NCI-H510A treated with DMSO at 0.1 percent for 48 hours (cell line): Measurements from ENCODE around the gene NOL4L.

ENCODE experiments used
- DNase-seq: peaks from one replicate; lab custom pipeline; 2025; lab: John Stamatoyannopoulos, UW

NOL4L gene

GRCh38 chr20:32523613-32524213 is 61.4 kb downstream of the NOL4L start:
- no peak for DNase-seq

GRCh38 chr20:32522776-32523612 is 62.1 kb downstream of the NOL4L start:
- DNase-seq, result no peak

DNA sequence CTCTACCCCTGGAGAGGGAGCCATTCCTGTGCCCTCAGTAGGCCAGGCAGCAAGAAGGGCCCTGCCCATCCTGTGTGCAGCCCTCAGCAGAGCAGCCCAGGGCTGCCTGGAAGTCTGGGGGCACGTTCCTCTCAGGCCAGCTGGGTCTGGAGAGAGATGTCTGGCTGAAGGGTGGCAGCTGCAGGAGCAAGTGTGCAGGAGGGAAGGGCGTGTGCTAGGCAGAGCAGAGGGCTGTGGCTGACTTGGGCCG is 62.7 kb downstream of the NOL4L start:
- DNase-seq, result peak; percentile 26

- peak; percentile 74 for DNase-seq
Observed at GRCh38 chr20:32521780-32522525, 63.2 kb downstream of the NOL4L start.

DNA sequence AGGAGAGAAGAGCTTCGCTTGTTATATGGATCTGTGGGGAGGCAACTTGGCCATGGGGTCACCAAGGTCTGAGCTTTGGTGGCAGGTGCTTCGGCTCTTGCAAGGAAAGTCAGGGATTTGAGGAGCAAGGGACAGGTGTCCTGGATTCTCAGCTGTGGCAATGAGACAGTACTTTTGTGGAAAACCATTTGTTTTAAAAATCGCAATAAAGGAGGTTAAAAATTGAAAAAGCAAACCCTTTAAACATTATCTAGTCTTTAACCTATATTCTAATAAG is 64.3 kb downstream of the NOL4L start:
- no peak for DNase-seq

DNA sequence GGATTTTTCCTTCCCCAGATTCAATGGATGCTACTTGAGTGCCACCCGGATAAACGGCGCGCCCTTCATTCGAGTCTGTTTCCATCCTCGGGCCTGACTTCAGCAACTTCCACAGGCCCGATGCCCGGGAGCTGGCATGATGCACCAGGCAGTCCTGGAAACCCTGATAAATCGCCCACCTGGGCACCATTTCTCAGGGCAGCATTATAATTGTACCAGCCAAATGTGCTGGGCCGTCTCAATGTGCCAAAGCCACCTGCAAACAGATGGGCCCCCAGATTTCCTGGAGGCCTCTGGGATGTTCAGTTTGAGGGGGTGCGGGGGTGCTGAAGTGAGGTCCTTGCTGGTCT is 65.8 kb downstream of the NOL4L start:
- DNase-seq, result no peak

- DNase-seq, result no peak
Observed at GRCh38 chr20:32518593-32519380, 66.3 kb downstream of the NOL4L start.

GRCh38 chr20:32517914-32518592 is 67.1 kb downstream of the NOL4L start:
- no peak for DNase-seq

DNA sequence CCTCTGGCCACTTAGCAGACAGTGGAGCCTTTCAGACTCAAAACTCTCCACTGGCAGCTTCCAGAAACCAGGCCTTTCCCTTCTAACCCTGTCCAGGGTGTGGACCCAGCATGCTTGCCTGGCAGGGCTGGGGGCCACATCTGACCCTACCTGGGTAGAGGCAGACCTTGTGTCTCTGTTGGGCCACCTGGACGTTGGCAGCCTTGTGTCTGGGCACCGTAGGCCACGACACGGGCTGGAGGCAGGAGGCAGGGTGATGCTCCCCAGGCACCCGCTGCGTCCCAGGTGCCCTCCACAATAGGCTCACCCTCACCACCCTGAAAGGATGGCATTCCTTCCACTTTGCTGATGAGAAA is 67.6 kb downstream of the NOL4L start:
- no peak for DNase-seq

GRCh38 chr20:32516583-32517517 is 68.3 kb downstream of the NOL4L start:
- DNase-seq, result no peak

GRCh38 chr20:32515631-32516101 is 69.5 kb downstream of the NOL4L start:
- DNase-seq, result no peak

DNA sequence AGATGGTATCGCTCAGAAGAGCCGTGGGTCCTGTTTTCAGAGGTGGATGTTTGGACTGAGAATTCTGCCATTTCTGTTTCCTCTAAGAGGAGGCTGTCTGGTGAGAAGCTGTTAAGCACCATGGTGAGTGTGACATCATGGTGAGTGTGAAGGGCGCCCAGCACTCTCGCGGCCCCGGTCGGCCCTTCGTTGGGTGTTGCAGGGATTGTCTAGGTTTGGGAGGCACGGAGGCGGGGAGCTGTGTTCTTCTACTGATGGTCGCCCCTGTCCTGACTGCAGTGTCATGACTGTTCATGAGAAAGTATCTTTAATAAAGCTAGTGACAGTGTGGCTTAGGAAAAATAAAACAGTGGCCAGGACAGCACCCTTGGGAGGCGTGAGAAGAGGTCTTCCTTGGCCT is 70.4 kb downstream of the NOL4L start:
- DNase-seq, result no peak

GRCh38 chr20:32513031-32513866 is 71.9 kb downstream of the NOL4L start:
- no peak for DNase-seq

DNA sequence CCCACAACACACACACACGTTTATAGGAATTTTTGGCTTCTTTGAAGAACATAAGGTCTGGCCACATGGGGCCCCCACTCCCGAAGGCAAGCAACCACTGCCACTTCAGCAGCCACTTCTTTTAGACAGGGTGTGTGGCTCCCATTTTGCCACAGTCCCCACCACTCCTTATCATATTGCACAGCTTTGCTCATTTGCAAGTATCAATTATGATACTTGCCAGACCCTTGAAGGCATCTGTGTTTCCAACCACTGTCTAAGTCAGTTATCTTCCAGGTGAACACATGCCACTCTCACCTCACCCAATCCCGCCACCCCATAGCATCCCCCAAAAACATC is 73.1 kb downstream of the NOL4L start:
- DNase-seq, result no peak

GRCh38 chr20:32511358-32512046 is 73.6 kb downstream of the NOL4L start:
- no peak for DNase-seq

- DNase-seq, result no peak
Observed at GRCh38 chr20:32510601-32511357, 74.4 kb downstream of the NOL4L start.

GRCh38 chr20:32510120-32510600 is 75.0 kb downstream of the NOL4L start:
- no peak for DNase-seq

DNA sequence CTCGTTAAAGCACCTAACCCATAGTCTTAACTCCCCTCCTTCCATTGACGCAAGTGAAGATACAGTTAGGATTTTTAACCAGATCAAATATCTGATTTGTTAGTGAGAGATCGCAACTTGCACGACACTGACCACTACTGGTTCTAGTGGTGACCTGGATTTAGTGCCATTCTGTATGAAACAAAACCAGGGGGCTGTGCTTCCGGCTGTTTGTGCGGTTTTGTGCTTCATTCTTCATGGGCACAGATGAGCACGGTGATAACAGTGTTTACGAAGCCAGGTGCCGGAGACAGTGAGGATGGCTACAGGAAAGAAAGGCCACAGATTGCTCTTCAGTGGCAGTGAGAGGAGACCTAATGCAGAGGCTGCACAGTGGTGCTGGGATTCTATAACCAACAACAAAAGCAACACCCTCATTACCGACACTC is 75.5 kb downstream of the NOL4L start:
- no peak for DNase-seq

DNA sequence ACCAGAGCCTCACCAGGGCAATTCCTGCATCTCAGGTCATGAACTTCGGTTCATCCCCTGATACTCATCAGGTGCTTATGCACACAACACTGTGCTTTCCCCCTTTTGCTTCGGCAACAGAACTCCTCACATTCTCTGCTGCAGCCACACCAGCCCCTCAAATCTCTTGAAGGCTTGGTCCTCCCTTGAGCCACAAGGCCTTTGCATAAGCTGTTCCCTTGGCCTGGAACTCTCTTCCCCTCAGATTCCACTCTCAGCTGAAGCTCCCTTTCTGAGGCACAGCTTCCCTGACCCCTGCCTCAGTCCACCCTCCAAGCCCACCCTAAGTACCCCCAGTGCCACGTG is 76.4 kb downstream of the NOL4L start:
- no peak for DNase-seq
